Hematopoietic multipotent progenitor cell treated with erythropoietin and hydrocortisone succinate and interleukin-3 and kit ligand, for 17 days (in vitro differentiated cells): ENCODE measurements around the gene SLAMF9.

Experiments
- DNase-seq: peaks from one replicate; pipeline ENCODE4 v3.0.0-alpha.2; 2015; ENCODE audit warnings: low spot score

SLAMF9 gene

DNA sequence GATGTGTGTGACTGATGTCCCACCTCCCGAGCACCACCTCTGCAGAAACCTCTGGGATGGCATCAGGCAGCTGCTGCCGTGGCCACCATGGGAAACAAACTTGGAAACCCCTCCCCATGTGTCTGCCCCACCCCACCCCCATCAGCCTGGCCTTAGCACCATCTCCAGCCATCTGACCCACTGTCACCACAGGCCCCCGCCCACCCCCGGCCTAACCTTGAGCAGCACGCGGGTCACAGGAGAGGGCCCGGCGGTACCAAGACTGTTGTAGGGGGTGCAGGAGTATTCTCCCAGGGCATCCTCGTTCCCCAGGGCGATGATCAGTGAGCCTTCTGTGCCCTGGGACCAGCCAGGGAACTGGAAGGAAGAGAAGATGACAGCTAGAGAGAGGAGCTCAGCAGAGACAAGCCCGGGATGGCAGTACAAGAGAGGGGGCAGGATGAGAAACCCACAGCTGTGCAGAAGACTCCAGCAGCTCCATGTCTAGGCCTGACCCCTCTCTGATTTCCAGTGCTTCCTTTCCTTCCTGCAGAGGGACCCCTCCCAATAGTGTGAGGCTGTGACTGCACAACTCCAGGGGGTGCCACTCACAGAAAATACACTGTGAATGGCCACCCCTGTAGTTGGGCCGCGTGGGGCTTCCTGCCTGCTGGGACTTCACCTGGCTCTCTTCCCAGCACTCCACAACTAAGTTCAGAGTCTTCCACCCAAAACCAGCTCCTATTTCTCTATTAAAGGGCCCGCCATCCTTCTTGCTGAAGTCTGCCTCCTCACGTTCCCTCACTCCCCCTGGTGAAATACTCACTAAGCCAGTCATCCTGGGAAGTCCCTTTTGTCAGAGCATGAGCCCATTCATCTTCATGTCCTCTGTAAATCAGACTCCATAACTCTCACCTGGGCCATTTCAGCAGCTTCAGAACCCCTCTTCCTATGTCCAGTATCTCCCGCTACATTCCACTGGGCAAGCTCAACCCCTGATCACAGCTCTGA lies 21.4 kb downstream of the SLAMF9 start:
- no peak for DNase-seq

DNA sequence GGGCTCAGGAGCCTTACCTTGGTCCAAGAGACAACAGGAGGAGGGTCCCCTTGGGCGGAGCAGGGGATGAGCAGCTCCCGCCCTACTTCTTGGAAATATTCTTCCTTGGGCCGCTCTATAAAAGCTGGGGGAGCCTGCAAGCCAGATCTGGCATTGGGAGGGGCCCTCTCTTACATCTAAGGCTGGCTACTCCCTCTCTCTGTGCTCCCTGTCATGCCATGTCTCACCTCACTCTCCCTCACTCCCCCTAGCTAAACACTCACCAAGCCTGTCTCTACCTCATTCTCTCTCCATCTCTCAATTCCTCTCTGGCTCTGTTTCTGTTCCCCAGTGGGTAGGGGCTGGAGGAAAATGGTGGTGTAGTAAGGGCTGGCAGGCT lies 22.3 kb downstream of the SLAMF9 start:
- DNase-seq = no peak

DNA sequence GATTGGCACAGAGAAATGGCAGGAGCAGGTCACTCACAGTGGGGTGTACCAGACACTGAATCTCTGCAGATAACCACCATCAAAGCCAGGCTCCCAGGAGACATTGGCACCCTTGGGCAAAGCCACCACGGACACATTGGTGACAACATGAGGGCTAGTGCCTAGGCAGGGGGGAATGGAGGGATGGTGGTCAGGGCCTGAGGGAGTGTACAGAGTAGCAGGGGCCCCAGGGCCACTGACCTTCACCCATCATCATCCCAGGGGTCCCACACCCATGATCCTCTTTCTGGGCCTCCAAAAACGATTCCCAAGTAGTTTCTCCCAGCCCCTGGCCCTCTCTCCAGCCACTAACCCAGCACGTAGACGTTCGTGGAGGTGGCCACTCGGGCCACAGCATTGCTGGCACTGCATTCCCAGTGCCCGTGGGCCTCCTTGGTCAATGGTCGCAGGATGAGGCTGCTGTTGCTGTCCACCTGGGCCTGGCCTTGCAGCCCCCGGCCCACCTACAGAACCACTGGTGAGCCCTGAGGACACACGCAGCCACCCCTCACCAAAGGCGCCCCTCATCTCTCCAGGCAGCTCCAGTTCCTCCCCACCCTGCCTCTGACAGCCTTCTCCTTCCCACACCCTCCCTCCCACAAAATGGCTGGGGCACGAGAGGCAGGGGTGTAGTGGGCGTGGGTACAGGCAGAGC lies 22.8 kb downstream of the SLAMF9 start:
- DNase-seq = no peak

DNA sequence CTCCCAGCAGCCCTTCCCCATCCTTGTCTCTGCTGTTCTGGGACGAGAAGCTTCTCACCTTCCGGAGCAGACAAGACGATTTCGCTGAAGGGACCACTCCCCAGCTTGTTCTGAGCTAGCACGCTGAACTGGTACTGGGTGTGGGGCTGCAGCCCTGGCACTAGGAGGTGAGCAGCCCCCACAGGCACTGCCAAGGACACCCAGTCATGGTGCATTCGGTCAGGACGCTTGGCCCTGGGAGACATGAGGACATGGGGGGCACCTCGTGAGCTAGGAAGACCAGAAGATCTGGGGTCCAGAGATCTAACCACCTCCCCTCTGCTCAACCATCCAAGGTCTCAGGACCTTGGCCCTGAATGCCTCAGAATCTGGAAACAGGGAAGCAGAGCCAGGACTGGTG lies 23.4 kb downstream of the SLAMF9 start:
- DNase-seq = no peak

DNA sequence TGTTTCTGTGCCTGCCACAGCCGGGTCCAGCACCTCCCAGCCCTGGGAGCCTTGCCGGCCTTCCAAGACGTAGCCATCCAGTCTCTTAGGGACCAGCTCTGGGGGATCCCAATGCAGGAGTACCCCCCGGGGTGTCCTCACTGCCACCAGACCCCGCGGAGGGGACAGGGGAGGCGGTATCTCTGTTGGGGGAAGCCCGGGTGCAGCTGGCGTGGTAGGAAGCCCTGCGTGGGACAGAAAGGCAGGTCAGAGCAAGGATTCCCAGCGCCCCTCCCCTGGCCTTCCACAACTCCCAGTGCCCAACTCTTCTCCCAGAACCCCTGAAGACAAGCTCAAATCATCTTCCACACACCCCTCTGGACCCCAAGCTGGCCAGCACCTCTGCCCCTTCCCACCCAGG lies 23.8 kb downstream of the SLAMF9 start:
- no peak for DNase-seq

DNA sequence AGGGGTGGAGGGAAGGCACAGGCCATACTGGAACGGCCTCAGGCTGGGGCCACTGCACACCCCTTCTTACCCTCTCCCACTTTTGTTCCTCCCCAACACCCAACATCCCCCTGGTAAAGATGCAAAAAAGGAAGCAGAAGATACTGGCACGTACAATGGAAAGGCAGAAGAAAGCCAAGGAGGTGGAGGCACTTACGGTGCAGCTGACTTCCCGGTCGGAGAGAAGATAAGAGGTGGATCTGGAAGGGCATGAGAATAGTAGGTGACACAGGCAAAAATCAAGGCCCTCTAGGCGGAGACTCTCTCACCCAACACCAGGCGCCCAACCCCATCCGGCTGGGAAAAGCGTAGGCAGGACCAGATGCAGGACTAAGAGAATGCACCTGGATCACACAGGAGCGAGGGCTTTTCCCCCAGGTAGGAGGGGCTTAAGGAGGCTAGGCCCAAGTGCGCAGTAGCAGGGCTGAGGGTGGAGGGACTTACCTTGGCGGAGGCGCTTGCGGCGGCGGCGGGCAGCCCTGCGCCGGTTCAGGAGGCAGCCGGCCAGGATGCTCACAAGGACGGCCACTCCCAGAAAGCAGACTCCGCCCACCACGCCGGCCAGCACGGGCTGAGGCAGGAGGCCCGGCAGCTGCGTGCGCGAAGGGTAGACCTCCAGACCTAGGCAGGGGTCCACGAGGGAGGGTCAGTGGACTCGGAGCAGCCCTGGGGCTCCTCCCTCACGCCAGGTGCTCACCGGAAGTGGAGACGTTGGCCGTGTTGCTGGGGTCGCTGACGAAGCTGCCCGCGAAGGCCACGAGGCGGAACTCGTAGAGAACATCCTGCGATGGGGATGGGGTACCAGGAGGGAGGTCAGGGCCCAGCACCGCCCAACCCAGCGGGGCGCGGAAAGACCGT lies 24.6 kb downstream of the SLAMF9 start:
- no peak for DNase-seq

DNA sequence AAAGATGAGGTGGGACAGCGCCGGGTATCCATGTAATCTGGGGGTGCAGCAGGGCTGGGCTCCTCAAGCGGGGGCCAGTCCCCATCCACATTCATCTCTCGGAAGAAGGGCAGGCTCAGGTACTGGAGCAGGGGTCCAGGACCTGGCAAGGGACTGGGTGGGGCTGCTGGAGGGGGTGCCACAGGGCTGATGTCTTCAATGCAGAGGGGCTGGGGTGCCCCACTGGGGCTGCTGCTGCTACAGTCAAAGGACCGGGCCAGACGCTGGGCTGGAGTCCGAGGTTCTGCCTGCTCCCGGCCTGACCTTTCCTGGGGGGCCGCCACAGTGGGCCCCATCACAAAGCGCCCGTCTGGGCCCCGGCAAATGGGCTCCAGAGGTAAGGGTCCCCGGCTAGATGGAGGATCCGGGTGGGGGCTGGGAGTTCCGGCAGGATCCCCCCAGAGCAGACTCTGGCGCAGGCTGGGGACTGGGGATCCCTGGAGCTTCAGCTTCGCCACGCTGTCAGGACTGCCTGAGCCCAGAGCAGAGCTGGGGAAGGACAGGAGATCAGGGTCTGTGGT lies 25.5 kb downstream of the SLAMF9 start:
- DNase-seq = no peak

DNA sequence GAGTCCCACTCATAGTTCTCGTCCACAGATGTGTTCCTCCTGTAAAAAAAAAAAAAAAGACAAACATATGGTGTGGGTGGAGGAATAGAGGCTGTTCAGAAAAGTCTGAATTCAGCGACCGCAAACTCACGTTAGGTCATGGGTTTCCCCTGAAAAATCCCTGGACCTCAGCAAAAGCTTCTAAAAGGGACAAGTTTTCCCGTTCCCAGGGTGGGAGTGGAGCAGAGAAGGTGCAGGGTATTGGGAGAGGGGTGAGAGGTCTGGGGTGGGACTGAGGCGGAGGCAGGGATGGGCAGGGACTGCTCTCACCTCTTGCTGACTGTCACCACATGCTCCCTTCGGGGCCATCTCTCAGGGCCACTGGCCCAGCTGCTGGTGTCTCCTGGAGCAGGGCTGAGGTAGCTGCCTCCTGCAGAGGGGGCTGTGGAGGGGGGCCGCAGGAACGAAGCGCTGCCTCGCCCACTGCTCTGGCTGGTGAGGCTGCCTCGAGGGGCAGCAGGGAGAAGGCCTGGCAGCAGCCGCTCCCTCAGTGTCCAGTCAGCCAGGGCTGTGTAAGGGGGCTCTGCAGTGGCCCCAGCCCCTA lies 26.1 kb downstream of the SLAMF9 start:
- DNase-seq = no peak

DNA sequence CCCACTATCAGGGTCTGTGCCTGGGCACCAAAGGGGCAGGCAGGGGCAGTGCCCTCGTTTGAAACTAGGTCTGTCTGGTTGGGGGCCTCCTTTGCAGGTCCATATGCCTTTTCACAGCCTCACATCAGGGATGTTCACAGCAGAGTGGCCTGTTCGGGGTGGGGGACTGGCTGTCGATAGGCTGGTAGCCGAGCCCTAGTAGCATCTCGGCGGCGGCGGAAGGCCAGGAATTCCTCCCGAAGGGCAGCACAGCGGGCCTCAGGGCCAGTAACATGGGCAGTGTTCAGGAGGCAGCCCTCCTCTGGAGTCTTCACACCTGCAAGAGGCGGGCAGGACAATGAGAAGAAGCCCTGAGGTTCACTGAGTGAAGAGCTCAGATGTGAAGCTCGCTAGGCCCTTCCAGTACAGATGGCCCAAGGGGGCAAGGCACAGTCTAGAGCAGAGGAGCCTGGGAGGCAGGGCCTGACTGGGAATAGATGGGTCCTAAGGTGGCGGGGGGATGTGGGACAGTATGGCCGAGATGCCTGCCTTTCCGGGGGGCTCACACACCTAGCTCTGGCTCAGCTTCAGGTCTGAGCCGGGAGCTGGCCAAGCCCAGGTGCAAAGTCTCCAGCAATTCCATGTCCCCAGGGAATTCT lies 26.7 kb downstream of the SLAMF9 start:
- DNase-seq = no peak

DNA sequence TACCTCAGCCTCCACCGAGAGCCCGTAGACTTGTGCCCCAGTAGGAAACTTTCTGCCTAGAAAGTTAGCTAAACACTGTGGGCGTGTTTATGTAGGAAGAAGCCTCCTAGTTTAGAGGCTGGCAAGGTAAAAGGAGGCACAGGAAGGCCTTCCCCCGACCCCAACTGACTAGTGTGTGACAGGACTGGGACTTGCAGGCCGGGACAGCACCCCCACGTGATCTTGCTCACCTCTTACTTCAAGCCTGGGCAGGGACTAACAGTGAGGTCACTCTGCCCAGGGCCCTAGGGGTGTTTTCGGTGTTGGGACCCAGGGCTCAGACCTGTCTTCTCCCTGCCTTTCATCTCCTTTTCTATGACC lies 28.3 kb downstream of the SLAMF9 start:
- no peak for DNase-seq

DNA sequence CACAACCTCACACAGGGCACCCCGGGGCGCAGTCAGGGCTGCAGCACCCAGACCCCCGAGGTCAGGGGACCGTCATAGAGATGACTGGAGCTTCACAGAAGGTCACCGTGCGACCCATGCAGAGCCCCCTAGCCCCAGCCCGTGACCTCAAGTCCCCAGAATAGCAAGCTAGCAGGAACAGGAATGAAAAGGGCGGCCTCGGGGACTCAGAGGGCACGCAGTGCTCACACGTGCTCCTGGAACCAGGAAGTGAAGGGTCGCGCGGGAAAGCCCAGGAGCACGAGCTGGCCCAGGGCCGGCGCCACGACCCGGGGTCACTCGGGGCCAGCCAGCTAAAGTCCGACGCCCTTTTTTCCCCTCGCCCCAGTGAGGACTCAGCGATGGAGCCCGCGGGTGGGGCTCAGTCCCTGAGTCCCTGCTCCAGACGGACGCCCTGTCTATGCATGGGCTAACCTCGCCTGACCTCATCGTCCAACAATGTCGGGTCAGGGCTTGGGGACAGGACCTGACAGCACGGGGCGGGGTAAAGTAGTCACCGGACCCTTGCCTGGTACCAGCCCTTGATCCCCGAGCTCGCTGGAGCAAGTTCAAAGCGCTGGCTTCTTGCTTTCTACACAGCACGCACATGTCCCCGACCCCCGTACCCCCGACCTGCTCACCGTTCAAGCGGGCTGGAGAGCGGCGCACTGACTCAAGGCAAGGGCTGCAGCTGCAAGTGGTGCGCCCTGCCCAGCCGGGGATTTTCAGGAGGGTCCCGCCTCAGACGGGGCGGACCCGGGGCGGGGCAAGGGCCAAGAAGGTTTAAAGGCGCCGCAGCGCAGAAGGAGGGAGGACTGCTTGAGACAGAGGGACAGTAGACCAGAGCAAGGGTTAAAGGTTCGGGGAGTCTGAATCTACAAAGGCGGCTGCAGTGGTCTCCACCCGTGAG lies 29.0 kb downstream of the SLAMF9 start, which contains the start of gene TAGLN2:
Gene TAGLN2, minus strand, starts transcription at position 717 of the 928 bp plus-strand sequence. CDS start 4,998 bp downstream, outside the sequence.
- peak; percentile 78 for DNase-seq

DNA sequence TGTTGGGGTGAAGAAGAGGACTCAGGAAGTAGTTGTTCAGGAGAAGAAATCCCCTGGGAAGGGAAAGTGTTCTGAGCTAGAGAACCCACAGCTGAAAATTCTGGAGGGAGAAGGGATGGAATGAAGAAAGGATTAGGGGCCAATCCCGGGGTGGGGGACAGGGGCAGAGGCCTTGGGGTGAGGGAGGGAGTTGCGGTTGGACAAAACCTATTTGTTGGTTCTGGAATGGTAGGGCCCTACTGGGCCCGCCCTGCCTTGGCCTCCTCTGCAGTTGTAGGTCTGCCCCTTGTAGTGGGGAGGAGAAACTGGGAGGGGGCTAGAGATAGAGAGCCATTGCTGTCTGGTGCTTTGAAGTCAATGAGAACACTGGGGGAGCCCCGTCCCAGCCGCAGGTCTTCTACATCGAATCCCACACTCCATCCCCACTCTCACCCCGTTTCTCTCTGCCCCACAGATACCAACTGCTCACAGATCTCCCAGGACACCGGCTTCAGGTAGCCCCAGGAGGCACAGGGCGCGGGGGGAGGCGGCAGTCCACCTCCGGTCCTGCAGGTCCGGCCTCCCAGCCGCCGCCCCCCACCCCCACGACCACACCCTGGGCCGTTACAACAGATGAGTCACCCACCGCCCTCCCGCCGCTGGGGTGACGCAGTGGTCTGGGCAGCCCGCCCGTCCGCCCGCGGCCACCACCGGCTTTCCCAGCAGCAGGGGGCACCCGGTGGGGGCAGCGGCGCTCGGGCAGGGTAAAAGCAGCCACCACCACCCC lies 29.8 kb downstream of the SLAMF9 start:
- DNase-seq = peak; percentile 63

DNA sequence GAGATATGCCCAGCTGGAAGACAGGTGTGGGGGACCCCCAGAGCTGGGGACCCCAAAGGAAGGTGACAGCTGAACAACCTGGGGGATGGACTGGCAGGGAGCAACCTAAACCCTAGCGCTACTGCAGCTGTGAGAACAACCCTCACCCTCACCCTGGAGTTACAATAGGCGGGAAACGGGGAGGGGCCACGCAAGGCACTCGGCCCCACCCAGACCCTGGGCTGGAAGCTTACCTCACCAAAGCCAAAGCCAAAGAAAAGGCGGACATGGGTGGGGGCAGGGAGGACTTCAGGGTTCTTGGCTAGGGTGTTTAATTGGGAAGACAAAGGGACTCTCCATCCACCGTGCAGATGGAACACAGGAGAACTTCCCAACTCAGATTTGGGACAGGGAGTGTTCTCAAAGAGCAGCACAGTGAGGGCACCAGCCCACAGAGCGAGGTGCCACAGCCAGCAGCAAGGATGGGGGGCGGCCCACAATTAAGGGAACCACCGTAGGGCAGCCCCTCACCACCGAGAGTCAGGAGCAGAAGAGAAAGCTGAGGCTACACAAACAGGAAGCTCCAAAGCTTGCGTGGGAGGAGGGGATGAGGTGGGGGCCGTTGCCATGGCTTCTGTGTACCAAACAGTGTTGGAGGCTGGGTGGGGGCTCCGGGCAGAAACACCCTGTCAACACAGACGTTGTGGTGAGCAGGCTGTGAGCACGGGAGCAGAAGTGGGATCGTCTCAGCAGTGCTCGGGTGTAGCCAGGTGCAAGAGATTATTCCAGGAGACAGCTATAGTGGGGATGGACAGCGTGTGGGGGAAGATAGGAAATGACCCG lies 30.6 kb downstream of the SLAMF9 start:
- DNase-seq = peak; percentile 51

DNA sequence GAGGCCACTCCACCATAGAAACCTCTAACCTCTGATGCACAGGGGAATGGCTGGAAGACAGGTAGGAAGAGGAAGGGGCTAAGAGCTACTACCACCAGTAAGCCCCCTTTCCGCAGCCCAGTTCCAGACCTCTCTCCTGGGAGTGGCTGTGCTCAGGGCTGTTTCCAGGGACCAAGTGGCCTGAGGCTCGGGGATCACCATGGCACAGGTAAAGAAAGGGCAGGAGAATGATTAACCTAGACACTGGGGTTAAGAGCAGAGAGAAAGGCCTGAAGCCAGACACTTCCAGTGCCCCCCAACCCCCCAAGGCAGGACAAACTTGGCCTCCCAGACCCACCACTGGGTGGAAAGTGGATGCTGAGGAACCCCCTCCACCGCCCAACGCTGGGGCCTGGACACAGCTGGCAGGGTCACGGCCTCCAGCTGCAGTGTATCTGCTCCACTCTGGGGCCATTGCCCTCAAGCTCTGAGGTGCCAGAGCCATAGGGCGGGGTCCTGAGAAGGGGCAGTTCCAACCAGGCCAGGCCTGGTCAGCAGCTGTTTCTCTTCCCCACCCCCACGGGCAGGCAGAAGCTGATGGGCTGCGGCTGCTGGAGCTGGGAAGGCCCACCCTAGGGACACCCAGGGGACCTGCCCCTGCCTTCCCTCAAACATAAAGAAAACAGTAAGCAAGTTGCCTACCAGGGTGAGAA lies 31.4 kb downstream of the SLAMF9 start:
- DNase-seq = no peak

DNA sequence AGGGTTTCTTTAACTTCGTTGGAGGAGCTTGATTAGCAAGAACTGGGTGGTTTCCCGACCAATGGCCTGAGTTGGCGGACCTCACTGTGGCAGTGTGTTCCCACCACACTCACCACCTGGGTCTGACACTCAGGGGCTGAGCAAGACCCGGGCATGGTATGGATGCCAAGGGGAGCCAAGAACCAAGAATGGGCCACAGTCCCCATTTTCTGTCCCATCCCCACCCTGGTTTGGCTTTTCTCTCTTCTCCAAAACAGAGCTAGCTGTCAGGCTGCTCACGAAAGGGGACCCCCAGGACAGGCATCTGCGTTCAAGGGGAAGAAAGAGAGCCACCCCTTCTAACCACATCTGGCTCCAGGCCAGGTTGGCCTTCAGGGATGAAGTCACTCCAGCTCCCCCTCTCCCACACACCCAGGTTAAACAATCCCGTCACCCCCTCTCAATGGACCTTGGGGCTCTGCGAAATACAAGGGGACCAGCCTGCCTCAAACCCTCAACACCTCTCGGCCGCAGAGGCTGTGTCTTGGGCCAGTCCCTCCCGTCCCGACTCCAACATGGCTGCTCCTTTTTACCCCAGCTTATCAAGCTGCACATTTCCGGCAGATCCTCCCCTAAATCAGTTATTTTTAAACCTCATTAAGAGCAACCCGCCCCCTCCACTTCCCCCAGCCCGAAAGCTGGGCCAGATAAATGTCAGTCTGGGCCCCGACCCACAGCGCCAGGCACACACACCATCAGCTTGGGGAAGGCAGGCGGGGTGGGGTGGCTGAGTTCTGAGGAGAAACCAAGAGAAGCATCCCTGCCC lies 32.1 kb downstream of the SLAMF9 start:
- DNase-seq = peak; percentile 23

DNA sequence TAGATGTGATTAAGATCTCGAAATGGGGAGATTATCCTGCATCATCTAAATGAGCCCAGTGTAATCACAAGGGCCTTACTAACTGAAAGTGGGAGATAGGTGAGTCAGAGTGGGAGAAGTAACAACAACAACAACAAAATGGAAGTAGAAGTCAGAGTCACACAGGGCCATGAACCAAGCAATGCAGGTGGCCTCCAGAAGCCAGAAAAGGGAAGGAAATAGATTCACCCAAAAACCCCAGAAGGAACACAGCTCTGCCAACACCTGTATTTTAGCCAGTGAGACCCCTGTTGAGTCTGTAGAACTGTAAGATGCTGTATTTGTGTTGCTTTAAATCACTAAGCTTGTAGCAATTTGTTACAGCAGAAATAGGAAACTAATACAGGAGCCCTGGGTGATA lies 32.8 kb downstream of the SLAMF9 start:
- DNase-seq = no peak

DNA sequence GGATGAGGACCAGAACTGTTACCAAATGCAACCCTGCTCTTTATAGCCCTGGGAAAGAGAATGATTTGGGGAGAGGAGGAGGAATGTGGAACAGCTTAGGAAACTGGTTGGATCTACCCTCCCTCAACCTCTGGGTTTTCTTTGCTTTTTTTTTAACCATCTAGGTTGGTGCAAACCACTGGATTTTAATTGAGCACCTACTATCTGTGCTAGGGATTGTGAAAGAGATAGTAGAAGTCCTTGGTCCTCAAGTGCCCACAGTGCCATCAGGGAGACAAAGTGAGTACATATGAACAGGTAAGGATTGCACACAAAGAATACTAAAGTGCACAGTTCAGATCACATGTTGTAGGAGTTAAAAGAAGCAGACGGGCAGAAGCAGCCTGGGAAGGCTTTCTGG lies 33.4 kb downstream of the SLAMF9 start:
- no peak for DNase-seq
